ENCODE measurements around the gene KLHL21.

- TF ChIP-seq CTCF (IDR thresholded peaks at IDR 0.05; ENCODE audit: borderline replicate concordance, extremely low read depth, low read length, poor library complexity, severe bottlenecking) (no peak), EZH2 (IDR thresholded peaks at IDR 0.05; ENCODE audit: borderline replicate concordance, low read depth, low read length, severe bottlenecking) (no peak)
Measured at GRCh38 chr1:6587261-6588005, 15.2 kb downstream of the KLHL21 start.

Measured in DND-41 (cell line).